Stimulated activated naive CD4-positive, alpha-beta T cell (primary cell): ENCODE results near the gene ADAMTS9.

Experiments
- DNase-seq, 6 experiments: peaks; one replicate each; lab custom pipeline; 2025; lab: John Stamatoyannopoulos, UW

The ADAMTS9 gene

GRCh38 chr3:64539451-64540196 lies 148.2 kb downstream of the ADAMTS9 start:
- no peak for DNase-seq

GRCh38 chr3:64536166-64536565 lies 151.6 kb downstream of the ADAMTS9 start:
- no peak for DNase-seq

GRCh38 chr3:64533617-64534317 lies 154.0 kb downstream of the ADAMTS9 start:
- DNase-seq = peak in 1 of 6 experiments; percentile 0

GRCh38 chr3:64530434-64531049 lies 157.3 kb downstream of the ADAMTS9 start:
- DNase-seq = no peak

GRCh38 chr3:64523324-64523723 lies 164.5 kb downstream of the ADAMTS9 start:
- DNase-seq = no peak

- DNase-seq = no peak
These were observed 167.5 kb downstream of the ADAMTS9 start for GRCh38 chr3:64520334-64520733.

- no peak for DNase-seq
These were observed 168.8 kb downstream of the ADAMTS9 start for GRCh38 chr3:64518950-64519349.

GRCh38 chr3:64518496-64518895 lies 169.3 kb downstream of the ADAMTS9 start:
- DNase-seq = no peak

- no peak for DNase-seq
These were observed 172.9 kb downstream of the ADAMTS9 start for GRCh38 chr3:64514889-64515288.

GRCh38 chr3:64509206-64509605 lies 178.6 kb downstream of the ADAMTS9 start:
- no peak for DNase-seq

- DNase-seq = no peak
These were observed 179.7 kb downstream of the ADAMTS9 start for GRCh38 chr3:64508140-64508539.

GRCh38 chr3:64506255-64506654 lies 181.5 kb downstream of the ADAMTS9 start:
- no peak for DNase-seq

- no peak for DNase-seq
These were observed 182.4 kb downstream of the ADAMTS9 start for GRCh38 chr3:64505419-64505818.

- no peak for DNase-seq
These were observed 185.5 kb downstream of the ADAMTS9 start for GRCh38 chr3:64502284-64502683.

- no peak for DNase-seq
These were observed 186.4 kb downstream of the ADAMTS9 start for GRCh38 chr3:64501298-64501906.

GRCh38 chr3:64496786-64497490 lies 190.9 kb downstream of the ADAMTS9 start:
- DNase-seq = no peak

- no peak for DNase-seq
These were observed 191.9 kb downstream of the ADAMTS9 start for GRCh38 chr3:64495781-64496334.

- DNase-seq = no peak
These were observed 192.5 kb downstream of the ADAMTS9 start for GRCh38 chr3:64495121-64495780.

- DNase-seq = no peak
These were observed 193.3 kb downstream of the ADAMTS9 start for GRCh38 chr3:64494526-64494925.

- DNase-seq = no peak
These were observed 194.7 kb downstream of the ADAMTS9 start for GRCh38 chr3:64493149-64493548.

- DNase-seq = no peak
These were observed 196.0 kb downstream of the ADAMTS9 start for GRCh38 chr3:64491843-64492242.
